Gastrocnemius medialis (tissue), 4 donors: ENCODE results near the gene ANKLE1. TPM values are rescaled to one million over a fixed set of nuclear protein-coding genes. Genes with fewer than 3 reads are reported as not detected.

Source experiments
- ATAC-seq, 2 donors: fragments of 150-250 bp; one replicate each; pipeline ENCODE4 v1.9.1; 2016
- DNase-seq, 2 donors: peaks; one replicate each; pipeline ENCODE4 v3.0.0-alpha.2; 2019
- H3K27ac ChIP-seq, 4 donors: fragments of 200-600 bp; sonication (generic); 1 replicate in 1 of 4; 2 replicates in 3 of 4; pipeline ENCODE4 v1.5.1; 2016 to 2018; ENCODE audit warnings: mild to moderate bottlenecking in 2 of 4, moderate library complexity in 1 of 4
- H3K27me3 ChIP-seq, 3 donors: fragments of 200-600 bp; sonication (generic) in 2 of 3; 1 replicate in 1 of 3; 2 replicates in 2 of 3; pipeline versions ENCODE4 v1.5.1 to v1.6.0; 2016 to 2019; ENCODE audit warnings: mild to moderate bottlenecking in 1 of 3, moderate library complexity in 1 of 3
- H3K36me3 ChIP-seq, 2 donors: fragments of 200-600 bp; sonication (generic) in 1 of 2; one replicate each; pipeline ENCODE4 v1.5.1; 2017 to 2018
- H3K4me1 ChIP-seq, 2 donors: fragments of 200-600 bp; sonication (generic) in 1 of 2; one replicate each; pipeline ENCODE4 v1.5.1; 2016 to 2017; ENCODE audit warnings: mild to moderate bottlenecking in 2 of 2
- H3K4me3 ChIP-seq, 4 donors: fragments of 200-600 bp; sonication (generic) in 3 of 4; 1 replicate in 1 of 4; 2 replicates in 3 of 4; pipeline ENCODE4 v1.5.1; 2016 to 2019; ENCODE audit warnings: mild to moderate bottlenecking in 2 of 4
- H3K9me3 ChIP-seq, 3 donors: fragments of 200-600 bp; sonication (generic) in 2 of 3; 1 replicate in 1 of 3; 2 replicates in 2 of 3; pipeline ENCODE4 v1.5.1; 2016 to 2019
- CTCF ChIP-seq, 5 experiments: fragments of 450-650 bp in 3 of 5; fragments of 200-600 bp in 2 of 5; sonication (generic) in 2 of 5; IDR thresholded peaks in 4 of 5; conservative IDR thresholded peaks in 1 of 5; 1 replicate in 4 of 5; 2 replicates in 1 of 5; pipeline ENCODE4 v1.5.1; 2016 to 2019; ENCODE audit warnings: antibody characterized with exemption in 5 of 5, mild to moderate bottlenecking in 3 of 5, moderate library complexity in 3 of 5
- POLR2A ChIP-seq, 2 donors: fragments of 450-650 bp; IDR thresholded peaks; one replicate each; pipeline ENCODE4 v1.6.1; 2017; ENCODE audit warnings: antibody characterized with exemption in 2 of 2, mild to moderate bottlenecking in 2 of 2, moderate library complexity in 2 of 2
- in situ Hi-C, 4 donors: fragments of 200-750 bp; cut with MboI; loops; one replicate each; pipeline versions ENCODE4 v1.15.0 to v1.8.0; 2017; ENCODE audit warnings: low sequenced_read_pairs in 4 of 4
- intact Hi-C: fragments of 100-400 bp; cut with DNase I; formaldehyde crosslinking; loops from one replicate; pipeline ENCODE4 v1.15.1; 2023; ENCODE audit warnings: low total_unique reads
- total RNA-seq, 4 donors: library from RNA; depleted of rRNA; stranded (reverse); fragments of >200 nt; gene quantifications; one replicate each; pipeline versions ENCODE4 v1.1.0 to v1.2.3, GENCODE V29; 2016

Gene ANKLE1
- total RNA-seq, 4 donors from 2014 or later: 0.11 to 1.4 TPM; not detected in 2

GRCh38 chr19:17300992-17301619, 19.4 kb downstream of the ANKLE1 start:
- no peak for TF ChIP-seq CTCF (IDR thresholded peaks at IDR 0.05 in 4 of 5, conservative IDR thresholded peaks at IDR 0.05 in 1 of 5)
- no peak for TF ChIP-seq POLR2A (IDR thresholded peaks at IDR 0.05)
- Histone ChIP-seq H3K4me3 (no peak overlapping the region), H3K4me1 (peaks cover 23 to 30% of the 10 kb centered on the region in 2 donors), H3K9me3 (no peaks in the 10 kb centered on the region), H3K27me3 (no peaks in the 10 kb centered on the region), H3K27ac (no peak overlapping the region), H3K36me3 (no peaks in the 10 kb centered on the region)
- in situ Hi-C loops (no loop called here), intact Hi-C loops (no loop called here)
- DNase-seq (no peak), ATAC-seq (no peak)

- Histone ChIP-seq H3K4me3 (peak overlapping the region; percentile 86 to 93 (median 86)), H3K4me1 (peaks cover 35 to 42% of the 10 kb centered on the region in 2 donors), H3K9me3 (no peaks in the 10 kb centered on the region), H3K27ac (peak overlapping the region; percentile 92 to 94 (median 94)), H3K36me3 (no peaks in the 10 kb centered on the region), H3K27me3 (no peaks in the 10 kb centered on the region)
- TF ChIP-seq CTCF (IDR thresholded peaks at IDR 0.05 in 4 of 5, conservative IDR thresholded peaks at IDR 0.05 in 1 of 5): no peak
- TF ChIP-seq POLR2A (IDR thresholded peaks at IDR 0.05): no peak
- DNase-seq (no peak), ATAC-seq (no peak)
- in situ Hi-C loops (no loop called here), intact Hi-C loops (loop anchor here (1.0 kb wide), 2 partner anchors 41 to 87 kb away; partner anchors contain the start of gene USE1)
Observed at GRCh38 chr19:17302391-17303166, 20.9 kb downstream of the ANKLE1 start.

GRCh38 chr19:17303167-17303939, 21.7 kb downstream of the ANKLE1 start, which contains the start of gene ABHD8:
Gene ABHD8 (minus strand): TSS chr19:17303425. CDS start chr19:17301616, 1,809 bp downstream.
- TF ChIP-seq POLR2A (IDR thresholded peaks at IDR 0.05) (peak; percentile 84 to 91), CTCF (IDR thresholded peaks at IDR 0.05 in 4 of 5, conservative IDR thresholded peaks at IDR 0.05 in 1 of 5) (peak; percentile 76 to 91 (median 83))
- peak within 1 kb of the TSS; percentile 86 to 93 (median 86) for H3K4me3 ChIP-seq
- in situ Hi-C loops (no loop called here), intact Hi-C loops (loop anchor here (1.0 kb wide), 2 partner anchors 42 to 88 kb away; partner anchors contain the start of gene USE1)
- H3K27me3 ChIP-seq: no peaks in the 10 kb centered on the region
- no peaks in the 10 kb centered on the region for H3K36me3 ChIP-seq
- peak within 1 kb of the TSS; percentile 92 to 94 (median 94) for H3K27ac ChIP-seq
- DNase-seq (peak; percentile 97 to 98), ATAC-seq (peak; percentile 78 to 82)
- H3K9me3 ChIP-seq: no peaks in the 10 kb centered on the region
- H3K4me1 ChIP-seq: peaks cover 35 to 42% of the 10 kb centered on the region in 2 donors

- Histone ChIP-seq H3K36me3 (no peaks in the 10 kb centered on the region), H3K4me1 (peaks cover 35 to 42% of the 10 kb centered on the region in 2 donors), H3K4me3 (peak overlapping the region in 3 of 4 donors; percentile 86), H3K27me3 (no peaks in the 10 kb centered on the region), H3K27ac (peak overlapping the region; percentile 92 to 94 (median 94)), H3K9me3 (no peaks in the 10 kb centered on the region)
- intact Hi-C loops (loop anchor here (1.0 kb wide), 2 partner anchors 43 to 89 kb away; partner anchors contain the start of gene USE1), in situ Hi-C loops (no loop called here)
- DNase-seq (no peak), ATAC-seq (no peak)
- TF ChIP-seq POLR2A (IDR thresholded peaks at IDR 0.05) (no peak), CTCF (IDR thresholded peaks at IDR 0.05 in 4 of 5, conservative IDR thresholded peaks at IDR 0.05 in 1 of 5) (no peak)
Observed at GRCh38 chr19:17303940-17304267, 22.2 kb downstream of the ANKLE1 start.
